AG09319 (cell line): Measurements from ENCODE around the gene PPP1R2.

ENCODE experiments used
- DNase-seq: peaks from one replicate; pipeline ENCODE4 v3.0.0-alpha.2; 2010; ENCODE audit warnings: low read depth; ENCODE audit errors: extremely low read depth
- CTCF ChIP-seq: IDR thresholded peaks from 2 replicates; pipeline ENCODE4 v1.5.1; 2011; ENCODE audit warnings: low read depth, mild to moderate bottlenecking, inconsistent platforms, low read length, moderate library complexity

The PPP1R2 gene

GRCh38 chr3:195563317-195563716 lies 20.2 kb upstream of the PPP1R2 start:
- TF ChIP-seq CTCF: no peak
- no peak for DNase-seq

GRCh38 chr3:195559723-195560409 lies 16.7 kb upstream of the PPP1R2 start:
- no peak for DNase-seq
- TF ChIP-seq CTCF: no peak

- DNase-seq: no peak
- TF ChIP-seq CTCF: peak; percentile 60
Measured at GRCh38 chr3:195558602-195559001, 15.5 kb upstream of the PPP1R2 start.

- no peak for DNase-seq
- TF ChIP-seq CTCF: no peak
Measured at GRCh38 chr3:195557322-195557721, 14.2 kb upstream of the PPP1R2 start.

- peak; percentile 40 for TF ChIP-seq CTCF
- no peak for DNase-seq
Measured at GRCh38 chr3:195556390-195556789, 13.3 kb upstream of the PPP1R2 start.

GRCh38 chr3:195555110-195555509 lies 12.0 kb upstream of the PPP1R2 start:
- no peak for TF ChIP-seq CTCF
- no peak for DNase-seq

DNA sequence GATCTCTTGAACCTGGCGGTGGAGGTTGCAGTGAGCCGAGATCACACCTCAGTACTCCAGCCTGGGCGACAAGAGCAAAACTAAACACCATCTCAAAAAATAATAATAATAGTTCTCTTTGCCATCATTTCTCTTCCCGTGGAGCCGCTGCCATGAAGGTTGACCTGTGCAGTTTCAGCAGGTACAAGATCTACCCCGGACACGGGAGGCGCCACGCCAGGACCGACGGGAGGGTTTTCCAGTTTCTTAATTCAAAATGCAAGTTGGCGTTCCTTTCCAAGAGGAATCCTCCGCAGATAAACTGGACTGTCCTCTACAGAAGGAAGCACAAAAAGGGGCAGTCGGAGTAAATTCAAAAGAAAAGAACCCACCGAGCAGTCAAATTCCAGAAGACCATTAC lies 11.3 kb upstream of the PPP1R2 start:
- TF ChIP-seq CTCF: no peak
- DNase-seq: no peak
